Measurements from ENCODE around the gene MAGI1.

MAGI1 gene

DNA sequence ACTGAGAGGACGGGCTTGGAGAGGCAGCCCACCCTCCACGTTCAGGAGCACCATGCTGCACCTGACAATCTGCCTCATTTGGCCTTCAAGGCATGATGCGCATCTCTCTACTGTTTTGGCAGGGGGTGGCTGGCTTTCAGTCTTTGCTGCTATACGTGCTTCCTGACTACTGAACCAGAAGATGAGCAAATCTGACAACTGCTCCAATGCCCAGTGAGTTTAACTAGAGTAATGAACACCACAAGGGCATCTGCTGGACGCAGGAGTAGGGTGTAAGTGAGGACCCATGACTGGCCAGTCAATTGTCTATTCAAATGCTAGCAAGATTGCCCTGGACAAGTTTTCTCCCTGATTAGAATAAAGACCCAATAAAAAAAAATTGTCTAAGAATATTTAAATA is 335.7 kb downstream of the MAGI1 start:
- DNase-seq (ENCODE audit: low spot score) = no peak
- TF ChIP-seq CTCF (IDR thresholded peaks at IDR 0.05; ENCODE audit: borderline replicate concordance, control extremely low read depth, extremely low read depth, insufficient read depth, missing control alignments) = no peak
- in situ Hi-C loops (cut with MboI; ENCODE audit: low sequenced_read_pairs, unreplicated experiment) = no loop called here

DNA sequence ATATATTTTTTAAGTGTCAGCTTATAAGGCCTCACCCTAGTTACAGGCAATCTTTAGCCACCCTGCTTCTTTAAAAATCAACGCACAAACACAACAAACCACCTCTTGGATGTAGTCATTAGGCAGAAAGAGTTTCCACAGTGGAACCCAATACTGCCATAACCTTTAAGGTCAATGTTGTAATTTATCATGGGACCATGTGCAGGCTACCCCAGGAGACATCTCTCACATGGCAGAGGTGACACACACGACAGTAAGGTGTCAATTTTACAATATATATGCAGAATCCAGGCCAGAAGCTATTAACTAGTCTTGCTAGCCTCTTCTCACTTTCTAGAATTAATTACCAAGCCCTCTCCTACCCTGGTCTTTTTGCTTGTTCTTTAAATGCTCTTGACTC is 336.5 kb downstream of the MAGI1 start:
- in situ Hi-C loops (cut with MboI; ENCODE audit: low sequenced_read_pairs, unreplicated experiment) = no loop called here
- no peak for DNase-seq (ENCODE audit: low spot score)
- TF ChIP-seq CTCF (IDR thresholded peaks at IDR 0.05; ENCODE audit: borderline replicate concordance, control extremely low read depth, extremely low read depth, insufficient read depth, missing control alignments) = no peak

DNA sequence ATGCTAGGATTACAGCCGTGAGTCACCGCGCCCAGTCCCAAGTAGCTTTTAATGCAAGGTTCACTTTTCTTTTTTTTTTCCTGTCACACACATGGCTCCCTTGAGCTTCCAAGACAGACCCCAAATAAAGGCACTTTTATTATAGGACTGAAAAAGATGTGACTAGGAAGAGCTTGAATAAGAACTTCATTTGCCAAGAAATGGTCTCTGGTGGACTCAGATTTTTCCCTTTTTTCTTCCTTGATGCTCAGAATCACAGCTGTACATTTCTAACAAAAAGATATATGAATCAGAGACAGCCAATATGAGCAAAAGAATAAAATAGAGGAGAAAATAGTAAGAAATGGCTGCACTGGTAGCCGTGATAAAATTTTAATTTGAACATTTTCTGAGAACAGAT is 337.2 kb downstream of the MAGI1 start:
- TF ChIP-seq CTCF (IDR thresholded peaks at IDR 0.05; ENCODE audit: borderline replicate concordance, control extremely low read depth, extremely low read depth, insufficient read depth, missing control alignments) = no peak
- in situ Hi-C loops (cut with MboI; ENCODE audit: low sequenced_read_pairs, unreplicated experiment) = no loop called here
- no peak for DNase-seq (ENCODE audit: low spot score)

DNA sequence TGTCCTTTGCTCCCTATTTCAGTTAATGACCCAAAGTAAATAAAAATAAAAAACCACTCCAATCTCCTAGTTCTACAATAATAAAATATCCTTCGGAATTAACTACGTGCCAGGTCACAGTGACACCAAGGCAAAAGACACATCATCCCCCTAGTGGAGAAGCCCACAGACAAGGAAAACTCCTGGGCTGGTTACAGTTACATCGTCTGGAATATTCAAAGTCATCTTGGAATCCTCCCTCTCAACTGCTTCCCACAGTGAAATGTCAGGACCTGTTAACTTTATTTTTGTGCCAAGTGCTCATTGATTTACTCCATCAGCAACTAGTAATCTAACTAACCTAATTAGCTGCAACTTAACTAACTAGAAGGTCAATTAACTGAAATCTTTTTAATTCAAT is 349.3 kb downstream of the MAGI1 start:
- TF ChIP-seq CTCF (IDR thresholded peaks at IDR 0.05; ENCODE audit: borderline replicate concordance, control extremely low read depth, extremely low read depth, insufficient read depth, missing control alignments) = no peak
- no peak for DNase-seq (ENCODE audit: low spot score)
- in situ Hi-C loops (cut with MboI; ENCODE audit: low sequenced_read_pairs, unreplicated experiment) = no loop called here

DNA sequence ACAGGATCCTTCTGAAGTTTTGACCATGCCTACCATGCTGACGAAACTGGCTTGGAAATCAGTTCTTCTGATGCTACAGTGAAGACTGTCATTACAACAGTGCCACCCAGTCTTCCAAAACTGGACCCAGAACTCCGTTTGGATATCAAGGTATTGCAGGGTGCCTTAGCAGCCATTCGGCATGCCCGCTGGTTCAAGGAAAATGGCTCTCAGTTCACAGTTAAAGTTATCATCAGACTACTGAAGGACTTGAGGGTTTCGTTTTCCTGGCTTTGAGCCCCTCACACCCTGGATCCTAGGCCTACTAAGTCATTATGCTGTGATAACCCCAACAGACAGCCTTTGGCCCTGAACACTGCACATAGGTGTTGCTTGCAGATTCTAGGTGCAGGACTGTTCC is 351.0 kb downstream of the MAGI1 start:
- DNase-seq (ENCODE audit: low spot score) = no peak
- in situ Hi-C loops (cut with MboI; ENCODE audit: low sequenced_read_pairs, unreplicated experiment) = no loop called here
- TF ChIP-seq CTCF (IDR thresholded peaks at IDR 0.05; ENCODE audit: borderline replicate concordance, control extremely low read depth, extremely low read depth, insufficient read depth, missing control alignments) = no peak

DNA sequence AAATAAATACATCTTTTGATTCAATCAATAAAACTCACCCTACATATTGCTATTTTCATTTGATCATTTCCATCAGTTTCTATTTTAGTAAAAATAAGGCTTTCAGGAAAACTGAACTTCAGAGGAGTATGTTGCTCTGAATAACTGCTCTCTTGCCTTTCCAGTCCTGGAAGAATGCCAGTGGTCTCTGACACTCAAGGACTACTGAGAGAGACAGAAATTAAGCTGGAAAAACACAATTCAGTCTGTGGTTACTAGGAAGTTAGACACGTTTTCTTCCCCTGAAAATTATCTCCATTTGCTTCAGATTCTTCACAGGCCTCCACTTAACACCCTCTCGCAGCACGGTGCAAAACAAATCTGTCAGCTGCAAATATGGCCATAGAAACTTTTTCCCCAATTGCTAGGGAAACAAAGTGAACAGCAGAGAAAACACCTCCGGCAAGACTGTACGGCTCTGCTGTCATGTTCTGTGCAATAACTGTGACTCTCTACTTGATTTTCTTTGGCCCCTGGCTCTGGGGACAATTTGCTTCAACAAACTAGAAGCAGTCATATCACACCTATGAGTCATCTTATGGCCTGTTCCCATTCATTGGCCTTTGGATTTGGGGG is 353.0 kb downstream of the MAGI1 start:
- no peak for DNase-seq (ENCODE audit: low spot score)
- in situ Hi-C loops (cut with MboI; ENCODE audit: low sequenced_read_pairs, unreplicated experiment) = no loop called here
- TF ChIP-seq CTCF (IDR thresholded peaks at IDR 0.05; ENCODE audit: borderline replicate concordance, control extremely low read depth, extremely low read depth, insufficient read depth, missing control alignments) = no peak

- no peak for DNase-seq (ENCODE audit: low spot score)
- in situ Hi-C loops (cut with MboI; ENCODE audit: low sequenced_read_pairs, unreplicated experiment) = no loop called here
- TF ChIP-seq CTCF (IDR thresholded peaks at IDR 0.05; ENCODE audit: borderline replicate concordance, control extremely low read depth, extremely low read depth, insufficient read depth, missing control alignments) = no peak
Measured at GRCh38 chr3:65678516-65678915, 360.2 kb downstream of the MAGI1 start.

All from GM13976 (cell line).